GM23248 (cell line): ENCODE measurements around the gene ANAPC2. TPM values are rescaled to one million over a fixed set of nuclear protein-coding genes. Genes with fewer than 3 reads are reported as not detected.

Experiments used
- DNase-seq: peaks from one replicate; pipeline ENCODE4 v3.0.0-alpha.2; 2015
- H2AFZ ChIP-seq: fragments of 200-600 bp; sonication (generic); 2 replicates; pipeline ENCODE4 v1.6.1; 2016; ENCODE audit warnings: antibody characterized with exemption
- H3F3A ChIP-seq: fragments of 200-600 bp; sonication (generic); 2 replicates; pipeline ENCODE4 v1.6.1; 2016; ENCODE audit warnings: mild to moderate bottlenecking, antibody characterized with exemption, mixed run types; ENCODE audit not compliant: insufficient read depth
- H3K27ac ChIP-seq: fragments of 200-600 bp; sonication (generic); 2 replicates; pipeline ENCODE4 v1.5.1; 2016; ENCODE audit warnings: mild to moderate bottlenecking
- H3K27me3 ChIP-seq: fragments of 200-600 bp; sonication (generic); replicated peaks from 2 replicates; pipeline ENCODE4 v1.6.1; 2016; ENCODE audit warnings: mild to moderate bottlenecking; ENCODE audit not compliant: insufficient read depth
- H3K36me3 ChIP-seq: fragments of 200-600 bp; sonication (generic); 2 replicates; pipeline ENCODE4 v1.6.1; 2016; ENCODE audit warnings: low read depth, mild to moderate bottlenecking
- H3K4me1 ChIP-seq: fragments of 200-600 bp; sonication (generic); 2 replicates; pipeline ENCODE4 v1.6.1; 2016; ENCODE audit warnings: mild to moderate bottlenecking; ENCODE audit not compliant: insufficient read depth
- H3K4me2 ChIP-seq: fragments of 200-600 bp; sonication (generic); one replicate; pipeline ENCODE4 v1.6.1; 2016; ENCODE audit warnings: mild to moderate bottlenecking; ENCODE audit not compliant: unreplicated experiment
- H3K4me3 ChIP-seq: fragments of 200-600 bp; sonication (generic); 2 replicates; pipeline ENCODE4 v1.5.1; 2016; ENCODE audit warnings: mild to moderate bottlenecking
- H3K79me2 ChIP-seq: fragments of 200-600 bp; sonication (generic); 2 replicates; pipeline ENCODE4 v1.6.1; 2016; ENCODE audit warnings: mild to moderate bottlenecking; ENCODE audit not compliant: insufficient read depth
- H3K9ac ChIP-seq: fragments of 200-600 bp; sonication (generic); 2 replicates; pipeline ENCODE4 v1.6.1; 2016; ENCODE audit warnings: mild to moderate bottlenecking
- H3K9me2 ChIP-seq: fragments of 200-600 bp; sonication (generic); 2 replicates; pipeline ENCODE4 v1.6.1; 2016; ENCODE audit warnings: mixed run types, mild to moderate bottlenecking, moderate library complexity; ENCODE audit not compliant: insufficient read depth
- H3K9me3 ChIP-seq: fragments of 200-600 bp; sonication (generic); one replicate; pipeline ENCODE4 v1.6.1; 2017; ENCODE audit warnings: low read depth
- H4K20me1 ChIP-seq: fragments of 200-600 bp; sonication (generic); 2 replicates; pipeline ENCODE4 v1.6.0; 2016; ENCODE audit not compliant: insufficient read depth
- EZH2 ChIP-seq: fragments of 200-600 bp; sonication (generic); IDR thresholded peaks from 2 replicates; pipeline ENCODE4 v1.6.1; 2018; ENCODE audit warnings: antibody characterized with exemption, mild to moderate bottlenecking; ENCODE audit not compliant: insufficient read depth, poor library complexity, severe bottlenecking
- EZH2phosphoT487 ChIP-seq: fragments of 200-600 bp; sonication (generic); IDR thresholded peaks from 2 replicates; pipeline ENCODE4 v1.6.1; 2018; ENCODE audit warnings: antibody characterized with exemption, moderate library complexity, mild to moderate bottlenecking, low read depth; ENCODE audit not compliant: insufficient read depth
- WGBS, 2 experiments: methylation state at CpG; one replicate each; pipeline ENCODE4 v1.1.6; 2015 to 2017; ENCODE audit warnings: low lambda C conversion rate in 2 of 2, low coverage in 1 of 2; ENCODE audit errors: missing lambda C conversion rate in 2 of 2; 5-methylcytosine and 5-hydroxymethylcytosine counted together
- in situ Hi-C: fragments of 300-500 bp; cut with MboI; formaldehyde crosslinking; loops from 2 replicates; pipeline ENCODE4 v1.15.0; 2020
- polyA plus RNA-seq: library from polyadenylated mRNA; unstranded; fragments of >200 nt; fragmentation: Nextera tagmentation; extraction: Ambion mirVana; gene quantifications from 2 replicates; pipeline ENCODE4 v1.2.1, GENCODE V29; 2016
- total RNA-seq: library from RNA; depleted of rRNA; stranded (reverse); fragments of >200 nt; shearing (Covaris generic); gene quantifications from 2 replicates; pipeline ENCODE4 v1.2.3, GENCODE V29; 2014

The ANAPC2 gene
- total and polyA plus RNA-seq, 2 experiments from 2014 or later: 13.6 to 24.0 TPM

DNA sequence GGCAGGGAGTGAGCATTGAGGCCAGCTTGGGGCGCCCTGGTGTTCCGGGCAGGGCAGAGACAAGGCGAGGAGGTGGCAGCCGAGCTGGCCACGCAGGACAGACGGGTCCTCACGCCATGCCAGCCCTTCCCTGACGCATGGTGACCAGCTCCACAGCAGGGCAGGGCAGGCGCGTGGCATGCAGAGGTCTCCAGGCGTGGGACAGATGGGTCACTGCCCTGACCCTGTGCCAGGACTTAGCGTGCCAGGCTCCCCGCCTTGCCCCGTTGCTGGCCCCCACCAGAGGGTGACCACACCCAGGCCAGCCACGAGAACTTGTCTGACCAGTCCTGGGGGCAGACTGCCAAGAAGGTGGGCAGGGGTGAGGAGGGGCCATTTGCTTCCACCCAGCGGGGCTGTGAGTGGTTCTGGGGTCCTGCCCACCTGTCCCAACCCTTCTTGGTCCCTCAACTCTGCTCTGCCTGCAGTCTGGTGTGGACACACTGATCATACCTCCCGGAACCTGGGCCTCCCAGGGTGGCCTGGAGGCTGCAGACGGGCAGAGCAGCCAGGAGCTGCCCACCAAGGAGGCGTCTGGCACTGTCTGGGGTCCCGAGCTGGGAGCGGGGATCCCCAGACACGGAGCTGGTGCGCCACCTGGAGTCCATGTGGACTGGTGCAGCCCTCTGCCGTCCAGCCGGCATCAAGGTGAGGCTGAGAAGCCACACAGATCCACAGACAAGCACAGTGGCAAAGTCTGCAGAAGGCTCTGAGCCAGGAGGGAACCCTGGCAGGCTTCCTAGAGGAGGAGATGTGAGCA is 38.9 kb upstream of the ANAPC2 start, which contains the start of gene RNF224:
Gene RNF224 (plus strand): TSS at position 449 of the 799 bp plus-strand sequence. CDS start 834 bp downstream, outside the sequence.
- DNase-seq: peak; percentile 86
- Histone ChIP-seq H3K27ac (no peak within 1 kb of the TSS), H3K9me2 (no peaks in the 10 kb centered on the region), H3K4me3 (no peak within 1 kb of the TSS), H3K9me3 (no peaks in the 10 kb centered on the region), H3K9ac (peak within 1 kb of the TSS; percentile 41; the same call in 1 of the 2 replicates), H2AFZ (no peak within 1 kb of the TSS), H3K36me3 (no peaks in the 10 kb centered on the region), H3F3A (no peaks in the 10 kb centered on the region), H3K27me3 (no peaks in the 10 kb centered on the region), H3K79me2 (no peaks in the 10 kb centered on the region), H3K4me2 (no peak within 1 kb of the TSS), H3K4me1 (peaks cover 3% of the 10 kb centered on the region; the same call in 1 of the 2 replicates), H4K20me1 (no peaks in the 10 kb centered on the region)
- 21 to 23% methylated on average over 25 of the region's 25 CpGs for WGBS, 2 experiments
- TF ChIP-seq EZH2phosphoT487 (no peak), EZH2 (no peak)
- in situ Hi-C loops: no loop called here

GRCh38 chr9:137226338-137227053 is 38.1 kb upstream of the ANAPC2 start:
- Histone ChIP-seq H3K4me3 (no peak overlapping the region), H3K9me2 (no peaks in the 10 kb centered on the region), H3K9me3 (no peaks in the 10 kb centered on the region), H3K36me3 (no peaks in the 10 kb centered on the region), H3K4me2 (no peak overlapping the region), H3K27ac (no peak overlapping the region), H3F3A (no peaks in the 10 kb centered on the region), H2AFZ (no peak overlapping the region), H4K20me1 (no peaks in the 10 kb centered on the region), H3K79me2 (no peaks in the 10 kb centered on the region), H3K27me3 (no peaks in the 10 kb centered on the region), H3K4me1 (peaks cover 3% of the 10 kb centered on the region; the same call in 1 of the 2 replicates), H3K9ac (peak overlapping the region; percentile 41; the same call in 1 of the 2 replicates)
- peak; percentile 46 for DNase-seq
- TF ChIP-seq EZH2phosphoT487 (no peak), EZH2 (no peak)
- in situ Hi-C loops: no loop called here
- WGBS, 2 experiments: 67 to 70% methylated on average over 17 to 18 of the region's 18 CpGs

- DNase-seq: no peak
- in situ Hi-C loops: no loop called here
- no peak for TF ChIP-seq EZH2phosphoT487
- TF ChIP-seq EZH2: no peak
These were observed 37.5 kb upstream of the ANAPC2 start for GRCh38 chr9:137225699-137226331.

More at GRCh38 chr9:137225699-137226331, 37.5 kb upstream of the ANAPC2 start:
- Histone ChIP-seq H3K4me1 (peaks cover 3% of the 10 kb centered on the region; the same call in 1 of the 2 replicates), H3K9ac (no peak overlapping the region), H3K4me3 (no peak overlapping the region), H3K9me3 (no peaks in the 10 kb centered on the region), H3K27me3 (no peaks in the 10 kb centered on the region), H3F3A (no peaks in the 10 kb centered on the region), H3K36me3 (no peaks in the 10 kb centered on the region), H3K27ac (no peak overlapping the region), H3K4me2 (no peak overlapping the region), H3K79me2 (no peaks in the 10 kb centered on the region), H3K9me2 (no peaks in the 10 kb centered on the region), H2AFZ (no peak overlapping the region), H4K20me1 (no peaks in the 10 kb centered on the region)
- WGBS, 2 experiments: 75 to 76% methylated on average over 19 to 21 of the region's 21 CpGs
